Activated CD8-positive, alpha-beta memory T cell treated with anti-CD3 and anti-CD28 coated beads, Interleukin-2, amount 10 ng/mL, durations not matched to agents 7 days and 5 days (primary cell): ENCODE measurements around the gene CXCL8. TPM values are rescaled to one million over a fixed set of nuclear protein-coding genes. Genes with fewer than 3 reads are reported as not detected.

ENCODE experiments used
- ATAC-seq: fragments of 150-1000 bp; cut with Tn5 transposase; one replicate; pipeline ENCODE4 v1.10.0; 2021; ENCODE audit warnings: moderate library complexity
- CTCF ChIA-PET: fragments of 350-600 bp; sonication (Branson Sonifier 250); formaldehyde crosslinking; loops from one replicate; lab custom pipeline; 2021; ENCODE audit warnings: antibody characterized with exemption; lab: Charles Lee
- DNase-seq: peaks from one replicate; pipeline ENCODE4 v3.0.0-alpha.2; 2020
- H3K27ac Mint-ChIP-seq: one replicate; pipeline ENCODE4 v1.8.0; 2021; ENCODE audit warnings: mild to moderate bottlenecking, mixed read lengths
- H3K27me3 Mint-ChIP-seq: one replicate; pipeline ENCODE4 v1.8.0; 2021; ENCODE audit warnings: mixed read lengths
- H3K36me3 Mint-ChIP-seq: one replicate; pipeline ENCODE4 v1.8.0; 2021; ENCODE audit warnings: mild to moderate bottlenecking, mixed read lengths
- H3K4me1 Mint-ChIP-seq: one replicate; pipeline ENCODE4 v1.8.0; 2021; ENCODE audit warnings: mixed read lengths
- H3K4me3 Mint-ChIP-seq: one replicate; pipeline ENCODE4 v1.8.0; 2021; ENCODE audit warnings: mild to moderate bottlenecking, moderate library complexity, mixed read lengths
- H3K9me3 Mint-ChIP-seq: one replicate; pipeline ENCODE4 v1.8.0; 2022; ENCODE audit warnings: low read depth, mixed read lengths
- total RNA-seq, 2 experiments: library from RNA; stranded (reverse); gene quantifications; one replicate each; pipeline ENCODE4 v1.2.3, GENCODE V29; 2021

CXCL8 gene
- total RNA-seq, 2 experiments from 2014 or later, result 0.18 to 0.80 TPM

DNA sequence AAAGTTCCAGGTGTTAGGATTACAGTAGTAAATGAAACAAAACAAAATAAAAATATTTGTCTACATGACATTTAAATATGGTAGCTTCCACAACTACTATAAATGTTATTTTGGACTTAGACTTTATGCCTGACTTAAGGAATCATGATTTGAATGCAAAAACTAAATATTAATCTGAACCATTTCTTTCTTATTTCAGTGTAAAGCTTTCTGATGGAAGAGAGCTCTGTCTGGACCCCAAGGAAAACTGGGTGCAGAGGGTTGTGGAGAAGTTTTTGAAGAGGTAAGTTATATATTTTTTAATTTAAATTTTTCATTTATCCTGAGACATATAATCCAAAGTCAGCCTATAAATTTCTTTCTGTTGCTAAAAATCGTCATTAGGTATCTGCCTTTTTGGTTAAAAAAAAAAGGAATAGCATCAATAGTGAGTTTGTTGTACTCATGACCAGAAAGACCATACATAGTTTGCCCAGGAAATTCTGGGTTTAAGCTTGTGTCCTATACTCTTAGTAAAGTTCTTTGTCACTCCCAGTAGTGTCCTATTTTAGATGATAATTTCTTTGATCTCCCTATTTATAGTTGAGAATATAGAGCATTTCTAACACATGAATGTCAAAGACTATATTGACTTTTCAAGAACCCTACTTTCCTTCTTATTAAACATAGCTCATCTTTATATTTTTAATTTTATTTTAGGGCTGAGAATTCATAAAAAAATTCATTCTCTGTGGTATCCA lies 1.6 kb downstream of the CXCL8 start:
- Mint-ChIP-seq H3K27ac (no peak overlapping the region), H3K9me3 (peaks cover 2% of the 10 kb centered on the region), H3K27me3 (peaks cover 2% of the 10 kb centered on the region), H3K4me3 (no peak overlapping the region), H3K36me3 (no peaks in the 10 kb centered on the region), H3K4me1 (no peaks in the 10 kb centered on the region)
- DNase-seq (no peak), ATAC-seq (no peak)
- CTCF ChIA-PET, result no interaction called here

DNA sequence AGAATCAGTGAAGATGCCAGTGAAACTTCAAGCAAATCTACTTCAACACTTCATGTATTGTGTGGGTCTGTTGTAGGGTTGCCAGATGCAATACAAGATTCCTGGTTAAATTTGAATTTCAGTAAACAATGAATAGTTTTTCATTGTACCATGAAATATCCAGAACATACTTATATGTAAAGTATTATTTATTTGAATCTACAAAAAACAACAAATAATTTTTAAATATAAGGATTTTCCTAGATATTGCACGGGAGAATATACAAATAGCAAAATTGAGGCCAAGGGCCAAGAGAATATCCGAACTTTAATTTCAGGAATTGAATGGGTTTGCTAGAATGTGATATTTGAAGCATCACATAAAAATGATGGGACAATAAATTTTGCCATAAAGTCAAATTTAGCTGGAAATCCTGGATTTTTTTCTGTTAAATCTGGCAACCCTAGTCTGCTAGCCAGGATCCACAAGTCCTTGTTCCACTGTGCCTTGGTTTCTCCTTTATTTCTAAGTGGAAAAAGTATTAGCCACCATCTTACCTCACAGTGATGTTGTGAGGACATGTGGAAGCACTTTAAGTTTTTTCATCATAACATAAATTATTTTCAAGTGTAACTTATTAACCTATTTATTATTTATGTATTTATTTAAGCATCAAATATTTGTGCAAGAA lies 2.3 kb downstream of the CXCL8 start:
- Mint-ChIP-seq H3K27me3 (peaks cover 2% of the 10 kb centered on the region), H3K27ac (no peak overlapping the region), H3K9me3 (peaks cover 2% of the 10 kb centered on the region), H3K4me1 (no peaks in the 10 kb centered on the region), H3K4me3 (no peak overlapping the region), H3K36me3 (no peaks in the 10 kb centered on the region)
- CTCF ChIA-PET, result no interaction called here
- DNase-seq (no peak), ATAC-seq (no peak)

DNA sequence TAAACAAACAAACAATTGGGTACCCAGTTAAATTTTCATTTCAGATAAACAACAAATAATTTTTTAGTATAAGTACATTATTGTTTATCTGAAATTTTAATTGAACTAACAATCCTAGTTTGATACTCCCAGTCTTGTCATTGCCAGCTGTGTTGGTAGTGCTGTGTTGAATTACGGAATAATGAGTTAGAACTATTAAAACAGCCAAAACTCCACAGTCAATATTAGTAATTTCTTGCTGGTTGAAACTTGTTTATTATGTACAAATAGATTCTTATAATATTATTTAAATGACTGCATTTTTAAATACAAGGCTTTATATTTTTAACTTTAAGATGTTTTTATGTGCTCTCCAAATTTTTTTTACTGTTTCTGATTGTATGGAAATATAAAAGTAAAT lies 2.9 kb downstream of the CXCL8 start:
- Mint-ChIP-seq H3K27me3 (peaks cover 2% of the 10 kb centered on the region), H3K9me3 (peaks cover 2% of the 10 kb centered on the region), H3K4me1 (no peaks in the 10 kb centered on the region), H3K36me3 (no peaks in the 10 kb centered on the region), H3K27ac (no peak overlapping the region), H3K4me3 (no peak overlapping the region)
- no peak for DNase-seq
- no peak for ATAC-seq
- CTCF ChIA-PET, result no interaction called here

DNA sequence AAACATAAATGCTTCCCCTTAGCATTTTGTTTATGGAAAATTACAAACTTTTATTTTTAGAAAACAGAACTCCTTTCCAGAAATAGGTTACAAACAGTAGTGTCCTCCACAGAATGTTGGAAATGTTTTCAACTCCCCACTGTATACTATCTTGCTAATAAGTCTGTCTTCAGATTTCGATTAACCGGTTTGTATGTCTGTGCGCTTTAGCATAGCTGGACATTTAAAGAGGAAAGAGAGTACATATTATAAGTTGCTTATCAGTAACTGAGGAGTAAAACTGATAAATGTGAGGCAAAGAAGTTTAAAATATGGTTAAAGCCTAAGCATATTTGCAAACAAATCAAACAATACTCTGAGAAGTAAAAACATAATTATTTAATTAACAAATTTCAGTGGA lies 3.4 kb downstream of the CXCL8 start:
- H3K4me3 Mint-ChIP-seq, result no peak overlapping the region

DNA sequence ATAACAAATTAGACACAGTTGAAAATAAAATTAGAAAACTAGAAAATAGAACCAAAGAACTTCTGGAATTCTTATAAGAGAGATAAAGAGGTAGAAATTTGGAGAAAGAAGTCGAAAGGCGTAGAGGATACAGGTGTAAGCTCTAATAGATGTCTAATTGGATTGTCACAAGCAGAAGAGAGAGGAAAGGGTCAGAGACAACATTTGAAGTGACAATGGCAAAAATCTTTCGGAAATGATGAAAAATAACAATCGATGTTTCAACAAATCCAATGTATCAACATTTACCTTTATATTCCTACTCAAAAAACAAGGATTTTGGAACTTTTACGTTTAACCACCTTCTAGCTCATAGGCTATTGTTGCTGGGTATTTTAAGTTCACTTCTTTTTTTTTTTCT lies 3.8 kb downstream of the CXCL8 start:
- DNase-seq (no peak), ATAC-seq (no peak)
- peaks cover 2% of the 10 kb centered on the region for H3K27me3 Mint-ChIP-seq
- H3K4me3 Mint-ChIP-seq, result no peak overlapping the region
- H3K9me3 Mint-ChIP-seq, result peaks cover 2% of the 10 kb centered on the region
- no peaks in the 10 kb centered on the region for H3K36me3 Mint-ChIP-seq
- CTCF ChIA-PET, result no interaction called here
- no peak overlapping the region for H3K27ac Mint-ChIP-seq
- no peaks in the 10 kb centered on the region for H3K4me1 Mint-ChIP-seq

More for the DNA sequence above, 3.4 kb downstream of the CXCL8 start:
- Mint-ChIP-seq H3K9me3 (peaks cover 2% of the 10 kb centered on the region), H3K27ac (no peak overlapping the region), H3K36me3 (no peaks in the 10 kb centered on the region), H3K4me1 (no peaks in the 10 kb centered on the region), H3K27me3 (peaks cover 2% of the 10 kb centered on the region)
- DNase-seq (no peak), ATAC-seq (no peak)
- CTCF ChIA-PET, result no interaction called here

DNA sequence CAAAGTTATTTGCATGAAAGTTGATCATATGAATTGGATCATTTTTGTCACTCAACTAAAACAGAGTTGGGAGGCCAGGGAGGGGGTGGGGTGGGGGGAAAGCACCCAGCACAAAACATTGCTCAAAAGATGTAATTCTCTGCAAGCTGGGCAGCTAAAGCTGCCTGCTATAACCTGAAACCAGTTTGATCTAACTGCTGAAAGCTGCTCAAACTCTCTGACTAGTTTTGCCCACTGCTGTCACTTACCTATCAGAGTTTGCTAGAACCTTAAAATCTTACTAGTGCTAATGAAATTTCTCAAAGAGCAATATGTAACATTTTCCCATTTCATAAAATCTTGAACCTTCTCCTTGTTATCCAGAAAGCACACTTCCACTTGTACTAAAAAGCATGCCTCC lies 10.4 kb downstream of the CXCL8 start:
- ATAC-seq (no peak), DNase-seq (no peak)
- Mint-ChIP-seq H3K9me3 (no peaks in the 10 kb centered on the region), H3K4me1 (no peaks in the 10 kb centered on the region), H3K36me3 (no peaks in the 10 kb centered on the region), H3K27me3 (no peaks in the 10 kb centered on the region), H3K4me3 (no peak overlapping the region), H3K27ac (no peak overlapping the region)
- CTCF ChIA-PET, result no interaction called here

DNA sequence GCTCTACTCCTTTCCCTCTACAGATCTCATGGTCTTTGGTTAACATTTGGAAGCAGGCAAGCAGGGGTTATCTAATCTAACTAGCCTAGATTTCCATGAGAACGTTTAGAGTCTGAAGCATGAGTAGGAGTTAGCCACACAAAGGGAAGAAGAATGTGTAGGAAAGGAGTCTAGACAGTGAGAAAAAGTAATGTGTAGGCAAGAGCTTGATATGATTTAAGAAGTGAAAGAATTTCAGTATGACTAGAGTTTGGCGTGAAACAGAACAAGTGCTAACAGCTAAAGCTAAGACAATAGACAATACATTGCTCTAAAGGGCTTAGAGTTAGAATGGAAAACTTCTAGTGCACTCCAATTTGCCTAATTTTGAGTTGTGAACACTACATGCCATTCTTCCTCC lies 10.8 kb downstream of the CXCL8 start:
- Mint-ChIP-seq H3K4me1 (no peaks in the 10 kb centered on the region), H3K27ac (no peak overlapping the region), H3K9me3 (no peaks in the 10 kb centered on the region), H3K4me3 (no peak overlapping the region), H3K27me3 (no peaks in the 10 kb centered on the region), H3K36me3 (no peaks in the 10 kb centered on the region)
- no peak for ATAC-seq
- no peak for DNase-seq
- CTCF ChIA-PET, result no interaction called here

DNA sequence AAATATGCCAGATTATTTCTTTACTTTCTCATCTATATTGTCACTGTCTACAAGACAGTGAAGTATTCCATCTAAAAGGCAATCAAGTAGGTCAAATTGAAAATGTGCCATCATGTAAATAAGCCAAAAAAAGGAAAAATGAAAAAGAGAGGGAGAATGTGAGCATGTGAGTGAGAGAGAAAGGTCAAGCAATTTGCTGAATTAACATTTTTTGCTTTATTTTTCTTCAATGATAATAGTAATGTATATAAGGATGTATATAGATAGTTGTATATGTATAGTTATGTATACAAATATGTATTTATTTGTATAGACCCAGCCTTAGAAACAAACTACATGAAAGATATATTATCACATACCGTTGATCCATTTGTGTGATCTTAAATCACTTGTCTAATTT lies 11.5 kb downstream of the CXCL8 start:
- H3K4me3 Mint-ChIP-seq, result no peak overlapping the region
- H3K36me3 Mint-ChIP-seq, result no peaks in the 10 kb centered on the region
- no peaks in the 10 kb centered on the region for H3K4me1 Mint-ChIP-seq
- H3K27ac Mint-ChIP-seq, result no peak overlapping the region
- CTCF ChIA-PET, result no interaction called here
- H3K27me3 Mint-ChIP-seq, result no peaks in the 10 kb centered on the region
- DNase-seq (no peak), ATAC-seq (no peak)
- no peaks in the 10 kb centered on the region for H3K9me3 Mint-ChIP-seq

DNA sequence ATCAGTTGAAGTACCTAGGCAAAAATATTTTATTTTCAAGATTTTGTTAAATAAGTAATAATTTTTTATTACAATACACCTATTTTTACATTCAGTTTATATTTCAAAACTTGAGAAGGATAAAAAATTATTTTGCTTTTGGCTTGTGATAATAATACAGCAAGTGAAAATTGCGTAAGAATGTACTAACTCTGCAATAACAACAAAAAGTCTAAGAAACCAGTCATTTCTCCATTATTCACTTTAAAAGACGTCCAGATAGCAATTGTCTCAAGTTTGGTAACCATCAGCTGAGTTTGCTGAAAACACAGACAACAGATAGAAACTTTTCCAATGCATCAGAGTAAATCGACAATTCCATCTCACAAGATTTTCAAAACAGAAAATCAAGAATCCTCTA lies 12.1 kb downstream of the CXCL8 start:
- DNase-seq (no peak), ATAC-seq (no peak)
- Mint-ChIP-seq H3K36me3 (no peaks in the 10 kb centered on the region), H3K9me3 (no peaks in the 10 kb centered on the region), H3K4me3 (no peak overlapping the region), H3K27ac (no peak overlapping the region), H3K27me3 (no peaks in the 10 kb centered on the region), H3K4me1 (no peaks in the 10 kb centered on the region)
- CTCF ChIA-PET, result no interaction called here

DNA sequence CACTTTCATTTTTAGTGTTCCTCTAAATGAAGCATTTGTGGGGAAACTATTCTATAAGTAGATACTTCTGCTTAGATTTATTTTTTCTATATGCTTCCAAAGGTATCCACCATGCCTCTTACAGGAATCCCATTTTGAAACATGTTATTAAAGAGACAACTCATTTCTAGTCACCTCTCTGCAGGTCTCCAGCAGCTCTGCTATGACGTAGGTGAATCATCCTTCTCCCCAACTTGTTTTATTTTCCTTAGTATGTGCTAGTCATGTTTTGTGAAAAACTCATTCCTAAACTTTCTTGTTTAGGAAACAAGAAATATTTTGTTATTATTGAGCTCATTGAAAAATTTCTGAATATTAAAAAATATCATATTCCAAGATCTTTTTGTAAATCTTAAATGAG lies 12.8 kb downstream of the CXCL8 start:
- no peaks in the 10 kb centered on the region for H3K9me3 Mint-ChIP-seq
- no peak for DNase-seq
- no peaks in the 10 kb centered on the region for H3K27me3 Mint-ChIP-seq
- H3K4me1 Mint-ChIP-seq, result no peaks in the 10 kb centered on the region
- no peaks in the 10 kb centered on the region for H3K36me3 Mint-ChIP-seq
- no peak overlapping the region for H3K27ac Mint-ChIP-seq
- CTCF ChIA-PET, result no interaction called here
- no peak overlapping the region for H3K4me3 Mint-ChIP-seq
- no peak for ATAC-seq

DNA sequence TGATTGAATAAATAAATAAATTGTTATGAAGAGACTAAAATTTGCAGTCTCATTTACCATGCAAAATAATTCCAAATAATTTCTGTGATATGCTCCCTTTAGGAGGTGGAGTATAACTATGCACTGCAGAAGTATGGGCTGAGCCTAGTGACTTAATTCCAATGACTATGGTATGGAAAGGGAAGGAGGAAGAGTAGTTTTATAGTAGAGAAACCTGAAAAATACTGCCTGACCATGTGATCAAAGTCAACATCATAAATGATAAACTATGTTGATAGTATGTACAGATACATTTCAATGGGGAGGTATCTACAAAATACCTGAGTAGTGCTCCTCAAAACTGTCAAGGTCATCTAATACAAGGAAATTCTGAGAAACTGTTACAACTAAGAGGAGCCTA lies 14.6 kb downstream of the CXCL8 start:
- no peaks in the 10 kb centered on the region for H3K36me3 Mint-ChIP-seq
- H3K9me3 Mint-ChIP-seq, result no peaks in the 10 kb centered on the region
- H3K4me1 Mint-ChIP-seq, result no peaks in the 10 kb centered on the region
- DNase-seq (no peak), ATAC-seq (no peak)
- no peak overlapping the region for H3K27ac Mint-ChIP-seq
- H3K27me3 Mint-ChIP-seq, result no peaks in the 10 kb centered on the region
- H3K4me3 Mint-ChIP-seq, result no peak overlapping the region
- CTCF ChIA-PET, result no interaction called here

DNA sequence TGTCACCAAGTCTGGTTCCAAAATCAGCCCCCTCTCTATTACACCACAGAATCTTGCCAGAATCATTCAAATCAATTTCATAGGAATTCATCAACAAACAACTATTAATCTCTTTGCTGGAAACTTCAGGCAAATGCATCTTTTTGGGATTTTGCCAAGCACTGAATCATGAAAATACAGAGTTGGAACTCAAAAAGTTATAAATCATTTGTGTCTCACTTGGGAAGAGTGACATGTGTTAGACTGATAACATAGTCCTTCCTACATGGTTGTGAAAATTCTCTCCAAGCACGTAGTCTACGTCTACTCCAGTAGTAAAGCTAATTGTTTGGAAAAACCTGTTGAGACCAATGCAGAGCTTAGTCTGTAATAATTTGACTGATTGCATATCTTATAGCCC lies 19.0 kb downstream of the CXCL8 start:
- no peak overlapping the region for H3K27ac Mint-ChIP-seq
- no peaks in the 10 kb centered on the region for H3K4me1 Mint-ChIP-seq
- CTCF ChIA-PET, result no interaction called here
- no peaks in the 10 kb centered on the region for H3K27me3 Mint-ChIP-seq
- ATAC-seq (no peak), DNase-seq (no peak)
- H3K4me3 Mint-ChIP-seq, result no peak overlapping the region
- H3K36me3 Mint-ChIP-seq, result no peaks in the 10 kb centered on the region
- no peaks in the 10 kb centered on the region for H3K9me3 Mint-ChIP-seq

DNA sequence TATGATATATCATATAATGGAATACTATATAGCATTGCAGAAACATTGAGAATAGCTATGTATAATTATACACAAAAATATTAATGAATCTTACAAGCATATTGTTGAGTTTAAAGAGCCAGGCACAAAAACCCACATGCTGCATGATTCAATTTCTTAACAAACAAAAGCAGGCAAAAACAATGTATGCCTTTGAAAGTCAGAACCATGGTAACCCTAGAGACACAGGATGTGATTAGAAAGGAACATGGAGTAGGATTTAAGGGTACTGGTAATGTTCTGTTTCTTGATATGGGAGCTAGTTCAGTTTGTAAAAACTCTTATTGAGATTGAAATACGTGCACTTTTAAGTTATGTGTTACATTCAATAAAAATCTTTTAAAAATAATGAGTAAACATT lies 21.5 kb downstream of the CXCL8 start:
- DNase-seq (no peak), ATAC-seq (no peak)
- Mint-ChIP-seq H3K4me1 (no peaks in the 10 kb centered on the region), H3K4me3 (no peak overlapping the region), H3K9me3 (no peaks in the 10 kb centered on the region), H3K27me3 (no peaks in the 10 kb centered on the region), H3K36me3 (no peaks in the 10 kb centered on the region), H3K27ac (no peak overlapping the region)
- CTCF ChIA-PET, result no interaction called here

DNA sequence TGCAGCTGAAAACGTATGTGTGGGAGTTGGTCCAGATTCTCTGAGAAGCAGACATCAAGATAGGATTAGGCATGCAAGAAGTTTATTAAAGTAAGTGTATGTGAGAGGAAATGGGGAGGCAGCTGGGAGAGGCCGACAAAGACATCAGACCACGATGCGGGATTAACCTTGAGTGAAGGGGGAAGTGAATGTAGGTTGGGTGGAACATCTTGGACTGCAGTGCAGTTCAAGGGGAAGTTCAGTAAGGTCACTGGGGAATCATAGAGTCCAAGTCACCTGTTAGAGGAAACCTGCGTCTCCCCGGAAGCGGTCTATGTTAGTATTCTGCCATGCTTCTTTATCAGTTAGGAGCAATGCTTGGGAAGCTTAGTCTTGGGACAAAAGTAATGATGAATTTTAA lies 22.0 kb downstream of the CXCL8 start:
- Mint-ChIP-seq H3K27me3 (no peaks in the 10 kb centered on the region), H3K9me3 (no peaks in the 10 kb centered on the region), H3K4me3 (no peak overlapping the region), H3K27ac (no peak overlapping the region), H3K36me3 (no peaks in the 10 kb centered on the region), H3K4me1 (no peaks in the 10 kb centered on the region)
- DNase-seq (no peak), ATAC-seq (no peak)
- CTCF ChIA-PET, result no interaction called here
